Ishikawa (cell line): ENCODE results near the gene SPPL2A.

Experiments
- CEBPB ChIP-seq: IDR thresholded peaks from 2 replicates; pipeline ENCODE4 v1.6.1; 2012
- CREB1 ChIP-seq: IDR thresholded peaks from 2 replicates; pipeline ENCODE4 v1.6.1; 2012; ENCODE audit warnings: low read depth
- EGR1 ChIP-seq: IDR thresholded peaks from 2 replicates; pipeline ENCODE4 v1.6.1; 2012
- EP300 ChIP-seq: IDR thresholded peaks from 2 replicates; pipeline ENCODE4 v1.6.1; 2012; ENCODE audit warnings: borderline replicate concordance
- FOXM1 ChIP-seq: IDR thresholded peaks from 2 replicates; pipeline ENCODE4 v1.6.1; 2012; ENCODE audit warnings: low read depth, borderline replicate concordance
- MAX ChIP-seq: IDR thresholded peaks from 2 replicates; pipeline ENCODE4 v1.6.1; 2012
- RAD21 ChIP-seq: IDR thresholded peaks from 2 replicates; pipeline ENCODE4 v1.6.1; 2012; ENCODE audit warnings: low read depth
- REST ChIP-seq: IDR thresholded peaks from 2 replicates; pipeline ENCODE4 v1.6.1; 2012; ENCODE audit warnings: low read depth, mild to moderate bottlenecking
- TAF1 ChIP-seq: IDR thresholded peaks from 2 replicates; pipeline ENCODE4 v1.6.1; 2012; ENCODE audit warnings: low read depth, mild to moderate bottlenecking
- TEAD4 ChIP-seq: IDR thresholded peaks from 2 replicates; pipeline ENCODE4 v1.6.1; 2012
- YY1 ChIP-seq: IDR thresholded peaks from 2 replicates; pipeline ENCODE4 v1.6.1; 2012; ENCODE audit warnings: low read depth
- ZBTB7A ChIP-seq: IDR thresholded peaks from 2 replicates; pipeline ENCODE4 v1.6.1; 2012; ENCODE audit warnings: low read depth

GRCh38 chr15:50786438-50786837 is 20.9 kb upstream of the SPPL2A start:
- TF ChIP-seq YY1 = no peak
- TF ChIP-seq MAX = no peak
- TF ChIP-seq CREB1 = no peak
- no peak for TF ChIP-seq EP300
- no peak for TF ChIP-seq FOXM1
- no peak for TF ChIP-seq ZBTB7A
- TF ChIP-seq RAD21 = no peak
- no peak for TF ChIP-seq TAF1
- TF ChIP-seq REST = no peak
- TF ChIP-seq CEBPB = no peak
- no peak for TF ChIP-seq TEAD4
- TF ChIP-seq EGR1 = no peak
